Neural progenitor cell (in vitro differentiated cells): ENCODE results near the gene AFF2.

Source experiments
- EZH2 ChIP-seq: fragments of 200-600 bp; sonication (generic); IDR thresholded peaks from 2 replicates; pipeline ENCODE4 v1.6.1; 2017; ENCODE audit warnings: antibody characterized with exemption, mild to moderate bottlenecking, moderate library complexity
- TF ChIP-seq, protein P1 (sequence below): fragments of 200-600 bp; sonication (generic); IDR thresholded peaks from 2 replicates; pipeline ENCODE4 v1.5.1; 2017; ENCODE audit warnings: antibody characterized with exemption, mild to moderate bottlenecking

- TF ChIP-seq, protein P1, sequence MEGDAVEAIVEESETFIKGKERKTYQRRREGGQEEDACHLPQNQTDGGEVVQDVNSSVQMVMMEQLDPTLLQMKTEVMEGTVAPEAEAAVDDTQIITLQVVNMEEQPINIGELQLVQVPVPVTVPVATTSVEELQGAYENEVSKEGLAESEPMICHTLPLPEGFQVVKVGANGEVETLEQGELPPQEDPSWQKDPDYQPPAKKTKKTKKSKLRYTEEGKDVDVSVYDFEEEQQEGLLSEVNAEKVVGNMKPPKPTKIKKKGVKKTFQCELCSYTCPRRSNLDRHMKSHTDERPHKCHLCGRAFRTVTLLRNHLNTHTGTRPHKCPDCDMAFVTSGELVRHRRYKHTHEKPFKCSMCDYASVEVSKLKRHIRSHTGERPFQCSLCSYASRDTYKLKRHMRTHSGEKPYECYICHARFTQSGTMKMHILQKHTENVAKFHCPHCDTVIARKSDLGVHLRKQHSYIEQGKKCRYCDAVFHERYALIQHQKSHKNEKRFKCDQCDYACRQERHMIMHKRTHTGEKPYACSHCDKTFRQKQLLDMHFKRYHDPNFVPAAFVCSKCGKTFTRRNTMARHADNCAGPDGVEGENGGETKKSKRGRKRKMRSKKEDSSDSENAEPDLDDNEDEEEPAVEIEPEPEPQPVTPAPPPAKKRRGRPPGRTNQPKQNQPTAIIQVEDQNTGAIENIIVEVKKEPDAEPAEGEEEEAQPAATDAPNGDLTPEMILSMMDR, result no peak
- no peak for TF ChIP-seq EZH2
Measured at GRCh38 chrX:148568763-148569162, 68.3 kb downstream of the AFF2 start.
